Mucosa of rectum (tissue), 2 donors: ENCODE data around the gene TSPAN12.

Experiments used
- H3K27ac ChIP-seq, 2 donors: one replicate each; pipeline ENCODE4 v1.7.0; 2013; ENCODE audit warnings: inconsistent platforms in 2 of 2, low read depth in 2 of 2, low read length in 2 of 2
- H3K27me3 ChIP-seq, 2 donors: one replicate each; pipeline ENCODE4 v1.7.0; 2013; ENCODE audit warnings: low read length in 2 of 2; ENCODE audit not compliant: control insufficient read depth in 2 of 2, insufficient read depth in 2 of 2
- H3K36me3 ChIP-seq, 2 donors: one replicate each; pipeline ENCODE4 v1.7.0; 2013; ENCODE audit warnings: low read length in 2 of 2; ENCODE audit not compliant: control insufficient read depth in 2 of 2, insufficient read depth in 2 of 2
- H3K4me1 ChIP-seq, 2 donors: one replicate each; pipeline ENCODE4 v1.7.0; 2013; ENCODE audit warnings: low read length in 2 of 2, mild to moderate bottlenecking in 1 of 2; ENCODE audit not compliant: control insufficient read depth in 2 of 2, insufficient read depth in 2 of 2
- H3K4me3 ChIP-seq, 2 donors: one replicate each; pipeline ENCODE4 v1.7.0; 2013; ENCODE audit warnings: low read length in 2 of 2
- H3K9ac ChIP-seq, 2 donors: one replicate each; pipeline ENCODE4 v1.7.0; 2013; ENCODE audit warnings: low read length in 2 of 2, low read depth in 1 of 2, mild to moderate bottlenecking in 1 of 2
- H3K9me3 ChIP-seq, 2 donors: one replicate each; pipeline ENCODE4 v1.7.0; 2013; ENCODE audit warnings: low read length in 2 of 2; ENCODE audit not compliant: control insufficient read depth in 2 of 2
- donor health status: healthy.
- donor health status: Normal muscosa, but diverticular disease.

TSPAN12 gene

GRCh38 chr7:120813089-120813488 lies 44.9 kb downstream of the TSPAN12 start:
- no peaks in the 10 kb centered on the region for H3K27me3 ChIP-seq
- peaks cover 5 to 9% of the 10 kb centered on the region in 2 donors for H3K36me3 ChIP-seq
- no peak overlapping the region for H3K9ac ChIP-seq
- H3K4me3 ChIP-seq: no peak overlapping the region
- no peaks in the 10 kb centered on the region for H3K9me3 ChIP-seq
- no peaks in the 10 kb centered on the region for H3K4me1 ChIP-seq
- H3K27ac ChIP-seq: no peak overlapping the region

GRCh38 chr7:120809260-120809659 lies 48.7 kb downstream of the TSPAN12 start:
- Histone ChIP-seq H3K4me1 (no peaks in the 10 kb centered on the region), H3K27me3 (no peaks in the 10 kb centered on the region), H3K9me3 (no peaks in the 10 kb centered on the region), H3K9ac (no peak overlapping the region), H3K4me3 (no peak overlapping the region), H3K36me3 (peaks cover 1 to 4% of the 10 kb centered on the region in 2 donors), H3K27ac (no peak overlapping the region)

GRCh38 chr7:120807390-120807789 lies 50.6 kb downstream of the TSPAN12 start:
- Histone ChIP-seq H3K4me1 (no peaks in the 10 kb centered on the region), H3K36me3 (peaks cover 0 to 4% of the 10 kb centered on the region in 2 donors), H3K27ac (no peak overlapping the region)

GRCh38 chr7:120806669-120807068 lies 51.3 kb downstream of the TSPAN12 start:
- Histone ChIP-seq H3K4me3 (no peak overlapping the region), H3K9ac (no peak overlapping the region), H3K27ac (no peak overlapping the region), H3K27me3 (no peaks in the 10 kb centered on the region), H3K36me3 (peaks cover 0 to 4% of the 10 kb centered on the region in 2 donors), H3K4me1 (no peaks in the 10 kb centered on the region), H3K9me3 (no peaks in the 10 kb centered on the region)

More at GRCh38 chr7:120807390-120807789, 50.6 kb downstream of the TSPAN12 start:
- Histone ChIP-seq H3K9ac (no peak overlapping the region), H3K9me3 (no peaks in the 10 kb centered on the region), H3K27me3 (no peaks in the 10 kb centered on the region), H3K4me3 (no peak overlapping the region)

- no peak overlapping the region for H3K4me3 ChIP-seq
- H3K9ac ChIP-seq: no peak overlapping the region
- H3K27me3 ChIP-seq: no peaks in the 10 kb centered on the region
- no peaks in the 10 kb centered on the region for H3K9me3 ChIP-seq
- no peak overlapping the region for H3K27ac ChIP-seq
- H3K36me3 ChIP-seq: peaks cover 0 to 4% of the 10 kb centered on the region in 2 donors
- H3K4me1 ChIP-seq: no peaks in the 10 kb centered on the region
Observed at GRCh38 chr7:120805636-120806388, 52.1 kb downstream of the TSPAN12 start.

GRCh38 chr7:120802751-120803150 lies 55.2 kb downstream of the TSPAN12 start:
- Histone ChIP-seq H3K9me3 (no peaks in the 10 kb centered on the region), H3K9ac (no peak overlapping the region), H3K4me3 (no peak overlapping the region), H3K36me3 (peaks cover 0 to 4% of the 10 kb centered on the region in 2 donors), H3K27me3 (no peaks in the 10 kb centered on the region), H3K27ac (no peak overlapping the region), H3K4me1 (no peaks in the 10 kb centered on the region)

- no peaks in the 10 kb centered on the region for H3K27me3 ChIP-seq
- H3K36me3 ChIP-seq: no peaks in the 10 kb centered on the region
- no peak overlapping the region for H3K4me3 ChIP-seq
- H3K4me1 ChIP-seq: no peaks in the 10 kb centered on the region
- H3K9ac ChIP-seq: no peak overlapping the region
- no peaks in the 10 kb centered on the region for H3K9me3 ChIP-seq
- no peak overlapping the region for H3K27ac ChIP-seq
Observed at GRCh38 chr7:120799813-120800475, 58.0 kb downstream of the TSPAN12 start.

- H3K9me3 ChIP-seq: no peaks in the 10 kb centered on the region
- H3K27ac ChIP-seq: no peak overlapping the region
- H3K4me3 ChIP-seq: no peak overlapping the region
- no peaks in the 10 kb centered on the region for H3K27me3 ChIP-seq
- no peak overlapping the region for H3K9ac ChIP-seq
- H3K36me3 ChIP-seq: no peaks in the 10 kb centered on the region
- H3K4me1 ChIP-seq: no peaks in the 10 kb centered on the region
Observed at GRCh38 chr7:120799147-120799546, 58.8 kb downstream of the TSPAN12 start.

- Histone ChIP-seq H3K4me3 (no peak overlapping the region), H3K27me3 (no peaks in the 10 kb centered on the region), H3K36me3 (no peaks in the 10 kb centered on the region), H3K4me1 (no peaks in the 10 kb centered on the region), H3K27ac (no peak overlapping the region), H3K9me3 (no peaks in the 10 kb centered on the region), H3K9ac (no peak overlapping the region)
Observed at GRCh38 chr7:120797026-120797645, 60.8 kb downstream of the TSPAN12 start.

GRCh38 chr7:120794106-120794729 lies 63.7 kb downstream of the TSPAN12 start:
- Histone ChIP-seq H3K36me3 (no peaks in the 10 kb centered on the region), H3K27me3 (no peaks in the 10 kb centered on the region), H3K9ac (no peak overlapping the region)

More at GRCh38 chr7:120794106-120794729, 63.7 kb downstream of the TSPAN12 start:
- no peaks in the 10 kb centered on the region for H3K9me3 ChIP-seq
- H3K4me3 ChIP-seq: no peak overlapping the region
- no peak overlapping the region for H3K27ac ChIP-seq
- no peaks in the 10 kb centered on the region for H3K4me1 ChIP-seq
